ENCODE results near the gene CAAP1. TPM values are rescaled to one million over a fixed set of nuclear protein-coding genes. Genes with fewer than 3 reads are reported as not detected.
A peak's percentile ranks its signal among the peaks of the same experiment; 100 is the strongest.
"Not testable (repeated sequence)": the region's sequence is repeated elsewhere in the genome, so short reads cannot be mapped to it uniquely, and the experiment has no call there.

The CAAP1 gene
- total RNA-seq, 1 donor from 2014 or later: 15.3 TPM

DNA sequence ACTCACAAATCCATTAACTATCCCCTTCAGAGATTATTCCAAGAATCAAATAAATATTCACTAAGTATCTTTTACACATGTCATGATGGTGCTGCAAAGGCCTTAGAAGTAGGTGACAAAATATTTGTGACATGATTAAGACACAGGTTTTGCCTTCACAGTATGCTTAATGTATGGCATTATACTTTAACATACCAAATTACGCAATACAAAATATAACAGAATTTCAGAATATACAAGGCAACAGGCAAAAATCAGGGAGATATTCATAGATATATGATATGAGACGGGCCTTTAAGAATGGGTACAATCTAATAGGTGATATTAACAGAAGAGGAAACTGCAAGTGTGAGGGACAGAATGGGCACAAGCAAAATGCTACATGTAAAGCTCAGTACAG is 41.6 kb downstream of the CAAP1 start:
- DNase-seq (ENCODE audit: low read depth in 2 of 2): no peak

DNA sequence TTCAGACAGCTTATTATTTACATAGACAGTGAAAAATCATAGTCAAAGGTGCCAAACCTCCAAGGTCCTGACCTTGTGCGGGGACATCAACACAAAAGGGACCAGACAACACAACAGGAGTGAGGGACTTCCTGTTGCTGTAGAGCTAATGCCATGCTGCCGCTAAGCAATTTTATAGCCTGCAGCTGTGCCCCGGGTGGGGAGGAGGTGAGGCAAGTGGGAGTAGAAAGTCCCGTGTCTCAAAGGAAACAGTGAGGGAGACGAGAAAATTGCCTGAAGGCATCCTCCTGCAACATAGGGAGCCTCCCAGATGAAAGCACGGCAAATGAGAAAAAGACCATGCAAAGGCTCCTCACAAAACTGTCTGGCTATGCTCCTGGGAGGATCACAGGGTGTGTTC is 58.8 kb downstream of the CAAP1 start:
- DNase-seq (ENCODE audit: low read depth in 2 of 2): peak; percentile 1 to 27

DNA sequence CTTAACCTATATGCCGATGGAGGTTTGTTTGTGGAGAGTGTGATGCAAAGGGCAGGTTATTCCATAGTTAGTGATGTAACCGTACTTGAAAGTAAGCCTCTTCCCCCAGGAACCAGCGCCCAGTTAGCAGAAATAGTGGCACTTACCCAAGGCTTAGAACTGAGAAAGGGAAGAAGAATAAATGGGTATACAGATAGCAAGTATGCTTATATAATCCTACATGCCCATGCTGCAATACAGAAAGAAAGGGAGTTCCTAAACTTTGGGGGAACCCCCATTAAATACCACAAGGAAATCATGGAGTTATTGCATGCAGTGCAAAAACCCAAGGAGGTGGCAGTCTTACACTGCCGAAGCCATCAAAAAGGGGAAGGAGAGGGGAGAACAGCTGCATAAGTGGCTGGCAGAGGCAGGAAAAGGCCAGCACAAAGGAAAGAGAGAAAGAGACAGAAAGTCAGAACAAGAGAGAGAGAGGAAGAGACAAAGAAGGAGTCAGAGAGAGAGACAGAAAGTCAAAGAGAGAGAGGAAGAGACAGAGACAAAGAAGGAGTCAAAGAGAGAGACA is 64.1 kb downstream of the CAAP1 start:
- not testable (repeated sequence) for DNase-seq (ENCODE audit: low read depth in 2 of 2)

DNA sequence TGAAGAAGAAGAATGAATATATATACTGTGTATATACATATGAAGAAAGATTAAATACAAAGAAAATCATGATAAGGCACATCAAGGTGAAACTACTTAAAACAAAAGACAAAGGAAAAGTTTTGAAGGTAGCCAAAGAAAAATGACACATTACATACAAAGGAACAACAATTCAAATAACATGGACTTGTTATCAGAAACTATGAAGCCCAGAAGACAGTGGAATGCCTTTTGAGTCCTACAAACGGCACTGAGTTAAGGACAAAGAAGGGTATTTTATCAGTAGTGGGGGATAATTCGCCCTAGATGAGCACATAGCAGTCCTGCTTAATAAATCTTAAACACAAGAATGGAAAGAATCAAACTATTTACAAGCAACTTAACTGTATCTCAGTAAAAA is 77.8 kb downstream of the CAAP1 start:
- DNase-seq (ENCODE audit: low read depth in 2 of 2): no peak

DNA sequence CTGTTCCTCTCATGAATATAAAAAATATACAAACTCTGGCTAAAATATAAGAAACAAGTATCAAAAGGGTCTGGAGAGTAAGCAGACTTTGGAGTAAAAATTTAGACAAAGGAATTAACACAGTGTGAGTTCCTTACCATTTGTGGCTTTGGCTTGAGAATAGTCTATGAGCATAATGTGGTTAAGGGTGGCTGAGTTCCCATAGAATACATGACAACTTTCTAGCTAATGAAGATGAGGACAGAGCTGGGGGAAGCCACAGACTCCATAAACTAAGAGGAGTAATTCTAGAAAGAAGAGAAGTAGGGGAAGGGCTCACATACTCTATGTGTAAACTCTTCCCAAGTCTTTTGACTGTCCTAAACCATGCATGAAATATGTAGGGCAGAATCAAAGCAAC is 79.4 kb downstream of the CAAP1 start:
- DNase-seq (ENCODE audit: low read depth in 2 of 2): no peak

DNA sequence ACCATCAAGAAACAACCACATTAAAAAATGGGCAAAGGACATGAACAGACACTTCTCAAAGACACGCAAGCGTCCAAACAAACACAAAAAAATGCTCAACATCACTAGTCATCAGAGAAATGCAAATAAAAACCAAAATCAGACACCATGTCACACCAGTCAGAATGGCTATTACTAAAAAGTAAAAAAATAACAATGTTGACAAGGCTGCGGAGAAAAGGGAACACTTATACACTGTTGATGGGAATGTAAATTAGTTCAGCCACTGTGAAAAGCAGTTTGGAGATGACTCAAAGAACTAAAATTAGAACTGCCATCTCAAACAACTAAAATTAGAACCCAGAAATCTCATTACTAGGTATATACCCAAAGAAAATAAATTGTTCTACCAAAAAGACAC is 80.4 kb downstream of the CAAP1 start:
- DNase-seq (ENCODE audit: low read depth in 2 of 2): no peak

DNA sequence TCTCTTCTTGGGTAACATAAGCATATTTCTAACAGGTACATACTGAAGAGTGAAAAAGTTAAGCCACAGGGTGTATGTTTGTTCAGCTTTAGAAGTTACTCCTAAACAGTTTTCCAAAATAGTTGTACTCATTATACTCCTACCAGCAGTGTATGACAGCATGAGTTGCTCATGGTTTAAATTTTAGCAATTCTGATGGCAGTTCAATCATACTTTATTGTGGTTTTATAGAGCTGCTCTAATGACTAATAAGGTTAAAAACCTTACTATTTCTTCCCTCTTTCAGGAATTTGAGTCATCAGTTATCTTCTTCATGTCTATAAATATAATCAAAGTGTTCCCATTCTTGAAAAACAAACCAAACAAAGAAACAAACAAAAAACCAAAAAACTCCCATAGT is 81.5 kb downstream of the CAAP1 start:
- DNase-seq (ENCODE audit: low read depth in 2 of 2): no peak

DNA sequence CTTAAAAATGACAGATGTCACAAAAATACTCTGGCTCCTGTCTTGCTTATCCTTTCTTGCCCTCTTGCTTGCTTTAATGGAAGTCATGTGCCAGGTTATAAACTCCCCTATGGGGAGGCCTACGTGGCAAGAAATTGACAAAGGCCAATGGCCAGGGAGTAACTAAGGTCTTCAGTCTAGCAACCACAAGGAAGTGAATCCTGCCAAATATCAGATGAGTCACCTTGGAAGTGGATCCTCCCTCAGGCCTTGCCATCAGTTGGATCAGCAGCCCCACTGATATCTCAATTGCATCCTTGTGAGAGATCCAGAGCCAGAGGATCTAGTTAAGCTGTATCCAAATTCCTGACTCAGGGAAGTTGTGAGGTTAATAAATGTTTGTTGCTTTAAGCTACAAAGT is 82.8 kb downstream of the CAAP1 start:
- DNase-seq (ENCODE audit: low read depth in 2 of 2): peak in 1 of 2 donors; percentile 38

DNA sequence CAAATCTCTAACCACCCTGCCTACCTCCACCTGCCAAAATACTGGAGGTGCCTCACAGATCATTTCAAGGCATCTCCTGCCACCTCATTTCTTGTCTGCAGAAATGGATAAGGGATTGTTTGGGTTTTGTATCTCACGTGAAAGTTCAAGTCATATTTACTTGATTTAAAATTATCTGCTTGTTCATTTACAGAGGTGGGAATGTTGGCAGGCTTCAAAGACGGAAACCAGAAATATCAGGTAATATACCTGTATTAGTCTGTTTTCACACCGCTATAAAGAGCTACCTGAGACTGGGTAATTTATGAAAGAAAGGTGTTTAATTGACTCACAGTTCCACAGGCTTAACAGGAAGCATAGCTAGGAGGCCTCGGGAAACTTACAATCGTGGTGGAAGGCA is 85.4 kb downstream of the CAAP1 start:
- DNase-seq (ENCODE audit: low read depth in 2 of 2): no peak

DNA sequence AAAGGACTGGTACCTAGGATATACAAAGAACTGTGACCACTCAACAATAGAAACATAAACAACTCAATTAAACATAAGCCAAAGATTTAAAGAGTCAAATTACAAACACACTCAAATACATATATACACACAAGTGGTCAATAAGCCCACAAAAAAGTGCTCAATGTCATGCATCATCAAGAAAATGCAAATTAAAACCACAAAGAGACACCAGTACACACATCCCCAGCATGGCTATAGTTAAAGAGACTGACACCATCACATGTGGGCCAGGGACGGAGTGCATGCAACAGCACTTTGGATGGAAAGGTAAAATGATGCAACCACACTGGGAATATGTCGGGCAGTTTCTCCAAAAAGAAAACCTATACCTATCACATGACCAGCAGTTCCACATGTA is 89.7 kb downstream of the CAAP1 start:
- DNase-seq (ENCODE audit: low read depth in 2 of 2): no peak

DNA sequence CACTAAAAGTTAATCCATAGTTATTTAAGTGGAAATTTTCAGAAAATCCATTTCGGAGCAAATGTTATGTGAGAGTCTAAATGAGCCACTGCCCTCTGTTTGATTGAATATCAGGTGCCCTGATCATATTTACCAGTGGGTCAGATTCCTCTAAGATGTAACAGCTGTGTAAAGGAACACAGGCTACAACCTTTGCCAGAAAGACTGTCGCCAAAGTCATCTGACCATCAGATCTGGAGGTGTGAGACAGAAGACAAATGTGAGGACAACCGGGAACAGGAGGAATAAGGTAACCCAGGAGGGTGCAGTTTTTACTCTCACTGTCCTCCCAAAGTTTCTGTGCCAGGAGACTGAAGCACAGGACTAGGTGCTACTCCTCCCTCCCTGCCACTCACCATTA is 90.8 kb downstream of the CAAP1 start:
- DNase-seq (ENCODE audit: low read depth in 2 of 2): no peak

DNA sequence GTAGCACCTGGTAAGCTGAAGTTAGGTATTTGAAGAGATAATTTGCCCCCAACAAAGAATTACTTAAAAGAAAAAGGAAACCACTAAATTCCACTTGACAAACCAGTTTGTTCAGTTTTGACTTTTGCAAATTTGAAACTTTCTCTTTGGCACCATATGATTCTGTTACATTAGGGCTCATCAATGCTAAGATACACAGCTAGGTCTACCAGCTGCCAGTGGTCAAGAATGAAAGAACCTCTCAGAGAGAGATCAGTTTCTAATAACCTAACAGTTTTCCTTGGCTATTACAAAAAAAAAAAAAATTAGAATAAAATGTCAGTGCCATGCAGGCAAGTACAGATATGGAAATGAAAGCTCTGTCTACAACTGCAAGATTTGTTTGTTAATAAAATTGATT is 92.3 kb downstream of the CAAP1 start:
- no peak for DNase-seq (ENCODE audit: low read depth in 2 of 2)

DNA sequence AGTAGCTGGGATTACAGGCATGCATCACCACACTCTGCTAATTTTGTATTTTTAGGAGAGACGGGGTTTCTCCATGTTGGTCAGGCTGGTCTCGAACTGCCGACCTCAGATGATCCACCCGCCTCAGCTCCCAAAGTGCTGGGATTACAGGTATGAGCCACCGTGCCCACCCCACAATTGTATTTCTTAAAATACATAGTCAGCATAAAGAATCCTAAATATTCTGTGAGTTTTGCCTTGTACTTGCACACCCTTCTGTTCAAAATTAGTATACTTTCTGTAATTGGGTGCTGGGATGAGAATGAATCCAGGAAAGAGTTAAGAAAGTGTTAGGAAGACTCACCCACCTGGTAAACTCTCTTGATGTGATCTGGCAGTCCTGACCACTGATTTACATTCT is 101.3 kb downstream of the CAAP1 start:
- DNase-seq (ENCODE audit: low read depth in 2 of 2): no peak

Other genes starting within 250 kb of the CAAP1 start
- 31.9 and 35.7 TPM in 2 replicates for gene PLAA, start 54.4 kb upstream of the CAAP1 start, total RNA-seq
- gene IFT74, start 63.6 kb upstream of the CAAP1 start, total RNA-seq: 4.4 and 4.8 TPM in 2 replicates
- gene LRRC19, start 112.9 kb upstream of the CAAP1 start, total RNA-seq: not detected in 2 replicates
- 56.9 and 108 TPM in 2 replicates for gene TEK, start 216.4 kb upstream of the CAAP1 start, total RNA-seq

Measured in lung microvascular endothelial cell (primary cell).